Adrenal gland (tissue), 12 donors: ENCODE data around the gene MRPL28. TPM values are rescaled to one million over a fixed set of nuclear protein-coding genes. Genes with fewer than 3 reads are reported as not detected.

Source experiments
- DNase-seq, 7 donors: peaks; one replicate each; pipeline ENCODE4 v3.0.0-alpha.2; 2019 to 2020
- H3K27ac ChIP-seq, 5 donors: fragments of 200-600 bp; sonication (generic) in 4 of 5; 1 replicate in 3 of 5; 2 replicates in 2 of 5; pipeline versions ENCODE4 v1.5.1 to v1.8.0; 2016 to 2020; ENCODE audit warnings: mild to moderate bottlenecking in 1 of 5
- H3K27me3 ChIP-seq: fragments of 200-600 bp; 2 replicates; pipeline ENCODE4 v1.8.0; 2021
- H3K36me3 ChIP-seq, 2 donors: fragments of 200-600 bp; replicated peaks in 1 of 2; 1 replicate in 1 of 2; 2 replicates in 1 of 2; pipeline versions ENCODE4 v1.5.1 to v1.8.0; 2018 to 2022
- H3K4me1 ChIP-seq, 2 donors: fragments of 200-600 bp; replicated peaks in 1 of 2; 1 replicate in 1 of 2; 2 replicates in 1 of 2; pipeline versions ENCODE4 v1.5.1 to v1.8.0; 2018 to 2021
- H3K4me3 ChIP-seq, 4 donors: fragments of 200-600 bp; sonication (generic) in 3 of 4; one replicate each; pipeline ENCODE4 v1.5.1; 2016 to 2018
- H3K9me3 ChIP-seq, 3 donors: fragments of 200-600 bp; sonication (generic) in 1 of 3; replicated peaks in 1 of 3; 1 replicate in 2 of 3; 2 replicates in 1 of 3; pipeline versions ENCODE4 v1.5.1 to v1.8.0; 2016 to 2021
- POLR2A ChIP-seq, 2 donors: fragments of 450-650 bp; IDR thresholded peaks; one replicate each; pipeline ENCODE4 v1.6.1; 2017; ENCODE audit warnings: antibody characterized with exemption in 2 of 2, mild to moderate bottlenecking in 2 of 2, moderate library complexity in 1 of 2
- WGBS, 4 donors: extraction: QIAGEN DNeasy Blood & Tissue Kit in 2 of 4; methylation state at CpG; one replicate each; pipeline versions ENCODE4 v1.1.5 to v1.1.7; 2013 to 2017; 5-methylcytosine and 5-hydroxymethylcytosine counted together
- intact Hi-C, 2 donors: fragments of 100-400 bp; cut with DNase I; formaldehyde crosslinking; loops; one replicate each; pipeline versions ENCODE4 v1.14.1 to v1.15.0; 2022 to 2023
- polyA plus RNA-seq, 3 donors: library from polyadenylated mRNA; stranded (reverse); fragments of 200-250 nt in 2 of 3; fragments of 350-450 nt in 1 of 3; fragmentation: Illumina TruSeq in 1 of 3; extraction: RNeasy Lipid Tissue Mini Kit (QIAGEN cat#74804) in 1 of 3; gene quantifications; one replicate each; pipeline ENCODE4 v1.2.3, GENCODE V29; 2013 to 2014
- total RNA-seq, 9 donors: library from RNA; depleted of rRNA in 4 of 9; stranded (reverse); fragments of >200 nt in 4 of 9; fragments of 120-200 nt in 1 of 9; fragmentation: NEBNext Ultra II Directional in 1 of 9; extraction: Animal tissue kit (Norgen Biotek cat#: 25700) in 1 of 9; gene quantifications; one replicate each; pipeline versions ENCODE4 v1.1.0 to v1.2.4, GENCODE V29; 2013 to 2023
- TF ChIP-seq, protein P1 (sequence below), 6 experiments: fragments of 450-650 bp in 4 of 6; fragments of 200-600 bp in 2 of 6; sonication (generic) in 1 of 6; IDR thresholded peaks; 1 replicate in 5 of 6; 2 replicates in 1 of 6; pipeline versions ENCODE4 v1.5.1 to v1.8.0; 2016 to 2021; ENCODE audit warnings: antibody characterized with exemption in 6 of 6, mild to moderate bottlenecking in 2 of 6, moderate library complexity in 1 of 6
- donor health status: healthy with polysubstance abuse.
- donor health status: Bipolar disorder and iron deficiency.
- donor health status: DM: yes; HTN: yes; CAD: no.
- donor health status: DM: no; HTN: no; CAD: no.
- donor health status: DM: no; HTN: no; CAD: no.
- donor health status: DM: yes; HTN: yes; CAD: no.

MRPL28 gene
- total and polyA plus RNA-seq, 12 donors, result 42.9 to 155 (median 81.4) TPM

- WGBS, 4 donors, result 0 to 4% (median 1%) methylated on average over 21 to 91 of the region's 91 CpGs
- intact Hi-C loops, result no loop called here
- Histone ChIP-seq H3K4me1 (peaks cover 14 to 16% of the 10 kb centered on the region in 2 donors), H3K36me3 (no peaks in the 10 kb centered on the region), H3K9me3 (no peaks in the 10 kb centered on the region), H3K27ac (peak within 1 kb of the TSS; percentile 40 to 95 (median 93)), H3K27me3 (no peaks in the 10 kb centered on the region), H3K4me3 (peak within 1 kb of the TSS; percentile 30 to 72 (median 62))
- DNase-seq, result peak; percentile 95 to 99 (median 98)
- TF ChIP-seq, protein P1, sequence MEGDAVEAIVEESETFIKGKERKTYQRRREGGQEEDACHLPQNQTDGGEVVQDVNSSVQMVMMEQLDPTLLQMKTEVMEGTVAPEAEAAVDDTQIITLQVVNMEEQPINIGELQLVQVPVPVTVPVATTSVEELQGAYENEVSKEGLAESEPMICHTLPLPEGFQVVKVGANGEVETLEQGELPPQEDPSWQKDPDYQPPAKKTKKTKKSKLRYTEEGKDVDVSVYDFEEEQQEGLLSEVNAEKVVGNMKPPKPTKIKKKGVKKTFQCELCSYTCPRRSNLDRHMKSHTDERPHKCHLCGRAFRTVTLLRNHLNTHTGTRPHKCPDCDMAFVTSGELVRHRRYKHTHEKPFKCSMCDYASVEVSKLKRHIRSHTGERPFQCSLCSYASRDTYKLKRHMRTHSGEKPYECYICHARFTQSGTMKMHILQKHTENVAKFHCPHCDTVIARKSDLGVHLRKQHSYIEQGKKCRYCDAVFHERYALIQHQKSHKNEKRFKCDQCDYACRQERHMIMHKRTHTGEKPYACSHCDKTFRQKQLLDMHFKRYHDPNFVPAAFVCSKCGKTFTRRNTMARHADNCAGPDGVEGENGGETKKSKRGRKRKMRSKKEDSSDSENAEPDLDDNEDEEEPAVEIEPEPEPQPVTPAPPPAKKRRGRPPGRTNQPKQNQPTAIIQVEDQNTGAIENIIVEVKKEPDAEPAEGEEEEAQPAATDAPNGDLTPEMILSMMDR (IDR thresholded peaks at IDR 0.05), result peak in 2 of 6 experiments; percentile 31 to 35
- peak; percentile 55 to 84 for TF ChIP-seq POLR2A (IDR thresholded peaks at IDR 0.05)
These were observed 31.4 kb upstream of the MRPL28 start, which contains the start of gene DECR2 for GRCh38 chr16:401468-402348. TSS of gene DECR2 (plus strand) at chr16:401885. CDS start at chr16:401964, 79 bp downstream.

DNA sequence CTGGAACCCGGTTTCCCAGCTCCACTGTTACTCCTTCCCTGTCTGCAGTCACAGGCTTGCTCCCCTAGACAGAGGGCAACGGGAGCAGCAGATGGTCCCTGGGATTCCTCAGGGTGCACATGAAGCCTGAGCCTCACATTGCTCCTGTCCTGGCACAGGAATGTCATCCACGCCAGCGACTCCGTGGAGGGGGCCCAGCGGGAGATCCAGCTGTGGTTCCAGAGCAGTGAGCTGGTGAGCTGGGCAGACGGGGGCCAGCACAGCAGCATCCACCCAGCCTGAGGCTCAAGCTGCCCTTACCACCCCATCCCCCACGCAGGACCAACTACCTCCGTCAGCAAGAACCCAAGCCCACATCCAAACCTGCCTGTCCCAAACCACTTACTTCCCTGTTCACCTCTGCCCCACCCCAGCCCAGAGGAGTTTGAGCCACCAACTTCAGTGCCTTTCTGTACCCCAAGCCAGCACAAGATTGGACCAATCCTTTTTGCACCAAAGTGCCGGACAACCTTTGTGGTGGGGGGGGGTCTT lies 29.8 kb upstream of the MRPL28 start:
- TF ChIP-seq, protein P1 (IDR thresholded peaks at IDR 0.05), result no peak
- no peak for TF ChIP-seq POLR2A (IDR thresholded peaks at IDR 0.05)
- no peaks in the 10 kb centered on the region for H3K9me3 ChIP-seq
- H3K4me1 ChIP-seq, result peaks cover 23 to 24% of the 10 kb centered on the region in 2 donors
- peak in 1 of 7 donors; percentile 33 for DNase-seq
- H3K36me3 ChIP-seq, result no peaks in the 10 kb centered on the region
- no peaks in the 10 kb centered on the region for H3K27me3 ChIP-seq
- peak overlapping the region in 1 of 4 donors; percentile 62 for H3K4me3 ChIP-seq
- WGBS, 4 donors, result 71 to 90% (median 83%) methylated on average over 2 to 10 of the region's 10 CpGs
- peak overlapping the region in 3 of 5 donors; percentile 93 to 95 (median 93) for H3K27ac ChIP-seq
- intact Hi-C loops, result no loop called here

GRCh38 chr16:399340-400019 lies 29.1 kb upstream of the MRPL28 start:
- peak overlapping the region in 2 of 5 donors; percentile 87 for H3K27ac ChIP-seq
- H3K9me3 ChIP-seq, result no peaks in the 10 kb centered on the region
- H3K4me1 ChIP-seq, result peaks cover 23 to 24% of the 10 kb centered on the region in 2 donors
- no peak for TF ChIP-seq POLR2A (IDR thresholded peaks at IDR 0.05)
- TF ChIP-seq, protein P1 (IDR thresholded peaks at IDR 0.05), result no peak
- H3K4me3 ChIP-seq, result no peak overlapping the region
- H3K27me3 ChIP-seq, result no peaks in the 10 kb centered on the region
- H3K36me3 ChIP-seq, result no peaks in the 10 kb centered on the region
- DNase-seq, result no peak
- WGBS, 4 donors, result 71 to 86% (median 83%) methylated on average over 10 to 22 of the region's 22 CpGs
- intact Hi-C loops, result loop anchor here in 1 of 2 donors (10.0 kb wide), 1 partner anchor 125 kb away; the partner anchor contains the start of gene CAPN15
